G401 (cell line): ENCODE results near the gene BRSK2. TPM values are rescaled to one million over a fixed set of nuclear protein-coding genes. Genes with fewer than 3 reads are reported as not detected.
"Not testable (repeated sequence)": the region's sequence is repeated elsewhere in the genome, so short reads cannot be mapped to it uniquely, and the experiment has no call there.

Source experiments
- DNase-seq: peaks from one replicate; pipeline ENCODE4 v3.0.0-alpha.2; 2015; ENCODE audit warnings: low spot score
- in situ Hi-C: cut with HindIII; loops from 2 replicates; pipeline ENCODE4 v1.10.0; 2016; ENCODE audit warnings: low sequenced_read_pairs, mixed read lengths
- total RNA-seq: library from RNA; depleted of rRNA; stranded (reverse); fragments of >200 nt; shearing (Covaris generic); gene quantifications from 2 replicates; pipeline ENCODE4 v1.2.3, GENCODE V29; 2014

Gene BRSK2
- total RNA-seq, 1 experiment from 2014 or later: 9.2 TPM

GRCh38 chr11:1422981-1423380 lies 33.2 kb downstream of the BRSK2 start:
- no peak for DNase-seq
- in situ Hi-C loops: no loop called here

- in situ Hi-C loops, DNase-seq: not testable (repeated sequence)
Observed at GRCh38 chr11:1423406-1423805, 33.7 kb downstream of the BRSK2 start.

GRCh38 chr11:1425006-1425405 lies 35.3 kb downstream of the BRSK2 start:
- DNase-seq: no peak
- in situ Hi-C loops: no loop called here

GRCh38 chr11:1425439-1425838 lies 35.7 kb downstream of the BRSK2 start:
- in situ Hi-C loops: no loop called here
- DNase-seq: no peak

- DNase-seq: no peak
- in situ Hi-C loops: no loop called here
Observed at GRCh38 chr11:1428762-1429316, 39.1 kb downstream of the BRSK2 start.

GRCh38 chr11:1433568-1433967 lies 43.8 kb downstream of the BRSK2 start:
- no peak for DNase-seq
- in situ Hi-C loops: no loop called here

- in situ Hi-C loops: no loop called here
- no peak for DNase-seq
Observed at GRCh38 chr11:1433977-1434640, 44.4 kb downstream of the BRSK2 start.

- in situ Hi-C loops: not testable (repeated sequence)
Observed at GRCh38 chr11:1435479-1435819, 45.7 kb downstream of the BRSK2 start.

GRCh38 chr11:1435820-1436467 lies 46.2 kb downstream of the BRSK2 start:
- in situ Hi-C loops: no loop called here

More at GRCh38 chr11:1435479-1435819, 45.7 kb downstream of the BRSK2 start:
- DNase-seq: not testable (repeated sequence)

GRCh38 chr11:1436468-1437039 lies 46.8 kb downstream of the BRSK2 start:
- no peak for DNase-seq

More at GRCh38 chr11:1435820-1436467, 46.2 kb downstream of the BRSK2 start:
- peak; percentile 54 for DNase-seq

GRCh38 chr11:1437500-1437899 lies 47.8 kb downstream of the BRSK2 start:
- in situ Hi-C loops: no loop called here
- DNase-seq: peak; percentile 49

More at GRCh38 chr11:1436468-1437039, 46.8 kb downstream of the BRSK2 start:
- in situ Hi-C loops: no loop called here

GRCh38 chr11:1438261-1438966 lies 48.7 kb downstream of the BRSK2 start:
- peak; percentile 53 for DNase-seq
- in situ Hi-C loops: no loop called here

- in situ Hi-C loops: no loop called here
Observed at GRCh38 chr11:1438967-1439330, 49.2 kb downstream of the BRSK2 start.

GRCh38 chr11:1439341-1439740 lies 49.6 kb downstream of the BRSK2 start:
- no peak for DNase-seq

More at GRCh38 chr11:1438967-1439330, 49.2 kb downstream of the BRSK2 start:
- no peak for DNase-seq

GRCh38 chr11:1440066-1440465 lies 50.3 kb downstream of the BRSK2 start:
- no peak for DNase-seq
- in situ Hi-C loops: no loop called here

More at GRCh38 chr11:1439341-1439740, 49.6 kb downstream of the BRSK2 start:
- in situ Hi-C loops: no loop called here

GRCh38 chr11:1440496-1440895 lies 50.8 kb downstream of the BRSK2 start:
- no peak for DNase-seq
- in situ Hi-C loops: no loop called here

GRCh38 chr11:1442163-1442562 lies 52.4 kb downstream of the BRSK2 start:
- DNase-seq: peak; percentile 95
- in situ Hi-C loops: no loop called here

- no peak for DNase-seq
- in situ Hi-C loops: no loop called here
Observed at GRCh38 chr11:1442807-1443366, 53.2 kb downstream of the BRSK2 start.

- no peak for DNase-seq
- in situ Hi-C loops: no loop called here
Observed at GRCh38 chr11:1443737-1444136, 54.0 kb downstream of the BRSK2 start.
